HG02973 (cell line): Measurements from ENCODE around the gene NEURL1B.
A peak's percentile ranks its signal among the peaks of the same experiment; 100 is the strongest.
"Not testable (repeated sequence)": the region's sequence is repeated elsewhere in the genome, so short reads cannot be mapped to it uniquely, and the experiment has no call there.

Experiments used
- ATAC-seq: cut with Tn5 transposase; IDR thresholded peaks from one replicate; pipeline ENCODE4 v1.9.1; 2021; ENCODE audit warnings: moderate library complexity; ENCODE audit not compliant: unreplicated experiment

The NEURL1B gene

DNA sequence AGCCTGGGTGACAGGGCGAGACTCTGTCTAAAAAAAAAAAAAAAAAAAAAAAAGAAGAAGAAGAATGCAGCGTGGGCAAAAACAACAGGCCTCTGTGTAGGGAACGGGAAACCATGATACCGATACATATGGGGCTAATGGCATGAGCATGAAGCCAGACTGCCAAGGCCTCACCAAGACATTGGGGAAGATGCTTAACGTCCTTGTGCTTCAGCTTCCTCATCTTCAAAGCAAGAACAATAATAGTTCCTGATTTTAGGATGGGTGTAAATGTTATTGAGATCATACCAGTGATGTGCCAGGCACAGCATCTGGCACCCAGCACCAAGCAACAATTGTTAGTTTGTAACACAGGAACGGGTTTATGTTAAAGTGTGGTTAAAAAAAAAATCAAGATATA, 51.4 kb downstream of the NEURL1B start:
- no peak for ATAC-seq

DNA sequence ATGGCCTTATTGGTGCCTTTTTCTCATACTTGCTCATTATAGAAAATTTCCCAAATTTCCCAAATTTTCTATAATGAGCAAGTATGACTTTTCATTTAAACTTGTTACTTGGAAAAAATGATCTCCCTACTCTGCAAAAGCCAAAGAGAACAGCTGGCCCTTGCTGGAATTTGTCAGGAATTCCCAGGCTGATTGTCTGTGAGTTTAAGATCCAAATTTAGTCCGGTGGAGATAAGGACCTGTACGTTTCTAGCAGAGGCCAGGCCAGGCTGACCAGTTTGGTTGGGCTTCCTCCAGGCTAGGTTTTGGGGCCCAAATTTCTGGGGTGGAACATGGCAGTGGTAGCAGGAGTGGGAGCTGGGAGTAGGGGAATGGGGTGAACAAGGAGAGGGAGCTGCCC, 51.9 kb downstream of the NEURL1B start:
- ATAC-seq = no peak

DNA sequence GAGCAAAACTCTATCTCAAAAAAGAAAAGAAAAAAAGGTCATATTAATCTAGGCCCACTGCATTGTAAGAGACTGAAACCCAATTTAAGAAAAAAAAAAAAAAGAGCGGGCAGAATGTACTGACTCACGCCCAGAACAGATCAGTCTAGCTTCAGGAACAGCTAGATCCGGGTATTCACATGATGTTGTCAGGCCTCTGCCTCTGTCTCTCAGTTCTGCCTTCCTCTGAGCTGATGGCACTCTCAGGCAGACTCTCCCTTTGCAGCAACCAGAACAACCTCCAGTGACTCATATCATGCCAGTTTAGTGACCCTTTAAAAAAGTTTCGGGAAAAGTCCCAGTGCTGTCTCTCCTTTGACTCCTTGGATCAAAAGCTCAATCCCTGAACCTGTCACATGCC, 53.0 kb downstream of the NEURL1B start:
- ATAC-seq = no peak

DNA sequence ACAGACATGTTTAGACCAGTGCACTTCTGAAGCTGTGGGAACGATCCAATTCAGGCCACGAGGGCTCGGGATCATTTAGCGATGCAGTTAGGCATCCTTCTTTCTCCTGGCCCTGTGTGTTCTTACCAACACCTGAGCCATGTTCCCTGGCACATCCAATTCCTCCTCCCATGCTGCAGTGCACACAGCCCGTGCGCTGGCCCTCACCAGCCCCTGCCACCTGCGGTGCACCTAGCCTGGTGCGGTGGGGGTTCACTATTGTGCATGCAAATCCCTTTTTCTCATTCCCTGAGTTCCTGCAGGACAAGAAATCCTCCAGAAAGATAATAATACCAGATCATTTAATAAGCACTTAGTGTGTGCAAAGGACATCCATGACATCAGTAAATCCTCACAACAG, 53.5 kb downstream of the NEURL1B start:
- ATAC-seq = no peak

DNA sequence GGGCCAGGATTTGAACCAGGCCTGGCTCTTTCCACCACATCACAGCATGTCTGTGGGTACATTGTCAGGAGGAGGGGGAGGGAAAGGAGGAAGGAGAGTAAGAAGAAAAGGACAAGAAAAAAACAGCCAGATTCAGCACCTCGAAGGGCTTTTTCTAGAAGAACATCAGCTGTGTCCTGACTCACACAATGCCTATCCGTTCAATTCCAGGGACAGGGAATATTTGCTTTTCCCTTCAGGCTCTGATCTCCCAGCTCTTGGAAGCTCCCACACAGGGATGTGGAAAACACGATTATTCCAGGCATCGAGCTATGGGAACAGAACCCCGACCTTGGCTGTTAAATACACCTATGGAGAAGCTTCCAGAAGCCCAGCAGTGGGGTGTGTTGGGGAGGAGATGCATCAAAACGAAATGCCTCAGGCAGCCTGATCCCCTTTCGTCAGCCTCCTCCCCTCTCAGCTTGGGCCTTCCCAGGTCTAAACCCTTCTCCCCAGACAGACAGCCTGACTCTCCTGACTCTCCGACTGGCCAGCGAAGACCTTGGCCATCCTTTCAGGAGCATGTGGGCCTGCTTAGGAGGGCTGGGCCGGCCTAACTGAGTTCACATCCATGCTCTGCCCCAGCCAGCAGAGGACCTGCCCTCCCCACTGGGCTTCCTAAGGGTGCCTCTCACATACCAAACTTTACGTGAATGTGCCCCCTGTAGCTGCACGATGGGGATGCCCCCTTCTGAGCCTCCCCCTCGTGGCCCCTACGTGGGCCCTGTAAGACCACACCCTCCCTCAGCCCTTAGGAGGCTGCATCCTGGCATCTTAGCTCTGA, 54.4 kb downstream of the NEURL1B start:
- no peak for ATAC-seq

DNA sequence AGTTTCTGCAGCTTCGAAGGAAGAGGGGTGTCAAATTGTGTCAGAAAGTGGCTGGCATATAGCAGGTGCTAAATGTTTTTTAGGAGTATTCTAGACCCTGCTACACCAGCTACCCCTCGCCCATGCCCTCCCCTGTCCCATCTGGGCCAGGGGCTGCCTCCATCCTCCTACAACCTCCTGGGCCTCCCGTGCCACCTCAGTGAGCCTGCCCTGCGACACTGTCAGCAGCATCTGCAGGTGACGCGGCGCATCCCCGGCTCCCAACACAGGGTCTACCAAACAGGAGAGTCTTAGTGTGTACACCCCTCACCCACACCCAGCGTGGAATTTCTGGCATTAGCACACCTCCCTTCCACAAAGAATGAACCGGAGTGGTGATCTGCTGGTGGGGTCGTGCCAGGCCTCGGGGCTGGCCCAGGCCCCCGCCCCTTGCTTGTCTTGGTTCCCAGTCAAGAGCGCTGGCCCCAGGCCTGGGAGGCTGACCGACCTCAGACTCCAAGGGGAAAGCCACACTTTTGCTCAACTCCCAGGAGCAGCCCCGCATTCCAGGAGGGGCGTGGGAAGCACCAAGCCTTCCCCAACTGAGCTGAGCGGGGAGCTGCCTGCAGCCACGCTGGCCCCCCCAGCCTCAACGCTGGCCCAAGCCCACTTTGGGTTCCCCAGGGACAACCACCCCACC, 55.2 kb downstream of the NEURL1B start:
- no peak for ATAC-seq

DNA sequence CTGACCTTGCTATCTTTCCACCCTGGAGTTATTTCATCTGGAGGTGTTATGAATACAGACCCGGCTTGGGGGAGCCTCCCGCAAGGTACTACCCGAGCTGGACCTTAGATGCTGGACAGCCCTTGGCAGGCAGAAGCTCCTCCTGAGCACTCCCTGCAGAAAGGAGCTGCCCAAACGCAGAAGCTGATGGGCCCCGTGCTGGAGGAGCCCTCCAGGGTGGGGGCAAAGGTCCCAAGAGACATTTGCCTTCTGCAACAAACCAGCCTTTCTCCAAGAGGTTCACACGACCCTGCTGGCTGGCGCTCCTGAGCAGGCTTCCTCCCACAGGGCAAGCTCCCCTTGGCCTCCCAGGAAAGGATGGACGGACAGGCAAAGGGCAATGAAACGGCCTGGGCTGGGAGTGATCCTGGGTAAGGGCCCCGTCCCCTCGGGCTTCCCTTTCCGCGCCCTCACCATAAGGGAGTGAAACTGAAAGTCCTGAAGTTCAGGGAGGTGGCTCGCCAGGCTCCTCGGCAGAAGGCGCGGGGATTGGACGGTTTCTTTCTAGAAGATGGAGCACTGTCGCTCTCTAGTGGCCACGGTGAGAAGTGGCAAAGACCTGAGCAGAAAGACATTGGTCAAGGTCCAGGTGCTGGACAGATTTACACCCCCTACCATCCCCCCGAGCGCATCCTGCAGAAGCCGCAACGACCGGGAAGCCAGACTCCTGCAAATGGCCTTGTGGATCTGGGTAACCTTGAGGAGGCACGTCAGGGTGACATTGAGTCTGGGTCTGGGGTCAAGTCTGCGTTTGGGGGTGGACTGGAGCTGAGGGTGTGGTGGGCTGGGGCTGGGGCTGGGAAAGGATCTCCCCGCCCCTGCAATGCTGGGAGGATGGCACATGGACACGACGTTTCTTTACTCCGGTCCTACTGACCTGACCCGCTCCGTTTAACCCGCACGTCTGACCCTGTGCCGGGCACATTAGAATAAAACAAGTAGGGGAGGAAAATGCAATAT, 56.4 kb downstream of the NEURL1B start:
- peak; percentile 70 for ATAC-seq

DNA sequence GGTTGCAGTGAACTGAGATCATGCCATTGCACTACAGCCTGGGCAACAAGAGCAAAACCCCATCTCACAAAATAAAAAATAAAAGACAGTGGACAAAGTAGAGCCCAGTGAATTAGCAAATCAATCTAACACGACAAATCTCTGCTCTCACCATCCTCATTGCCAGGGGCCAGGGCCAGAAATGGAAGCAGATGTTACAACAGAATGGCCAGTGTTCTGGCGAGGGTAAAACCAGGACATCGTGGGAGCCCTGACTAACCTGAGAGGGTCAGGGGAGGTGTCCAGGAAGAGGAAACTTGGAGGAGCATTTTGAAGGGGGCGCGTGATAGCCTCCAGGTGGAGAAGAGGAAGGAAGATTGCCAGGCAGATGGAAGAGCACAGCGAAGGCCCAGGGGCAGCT, 58.4 kb downstream of the NEURL1B start:
- ATAC-seq = no peak

DNA sequence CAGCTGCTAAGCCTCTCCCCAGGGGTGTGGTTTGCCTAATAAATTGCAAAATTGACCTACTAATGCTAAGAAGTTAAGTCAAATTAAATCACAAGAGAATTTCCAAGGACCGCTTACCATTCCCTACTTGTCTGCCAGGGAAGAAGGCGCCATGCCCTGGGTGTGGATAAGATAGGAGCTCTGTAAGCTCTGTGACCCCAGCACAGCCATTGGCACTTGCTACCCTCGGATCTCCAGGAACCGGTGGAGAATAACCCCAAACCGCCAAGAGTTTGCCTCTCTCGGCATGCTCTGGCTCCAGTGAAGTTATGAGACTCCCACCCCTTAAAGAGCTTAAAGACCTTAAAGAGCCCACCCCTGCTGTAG, 58.9 kb downstream of the NEURL1B start:
- no peak for ATAC-seq

DNA sequence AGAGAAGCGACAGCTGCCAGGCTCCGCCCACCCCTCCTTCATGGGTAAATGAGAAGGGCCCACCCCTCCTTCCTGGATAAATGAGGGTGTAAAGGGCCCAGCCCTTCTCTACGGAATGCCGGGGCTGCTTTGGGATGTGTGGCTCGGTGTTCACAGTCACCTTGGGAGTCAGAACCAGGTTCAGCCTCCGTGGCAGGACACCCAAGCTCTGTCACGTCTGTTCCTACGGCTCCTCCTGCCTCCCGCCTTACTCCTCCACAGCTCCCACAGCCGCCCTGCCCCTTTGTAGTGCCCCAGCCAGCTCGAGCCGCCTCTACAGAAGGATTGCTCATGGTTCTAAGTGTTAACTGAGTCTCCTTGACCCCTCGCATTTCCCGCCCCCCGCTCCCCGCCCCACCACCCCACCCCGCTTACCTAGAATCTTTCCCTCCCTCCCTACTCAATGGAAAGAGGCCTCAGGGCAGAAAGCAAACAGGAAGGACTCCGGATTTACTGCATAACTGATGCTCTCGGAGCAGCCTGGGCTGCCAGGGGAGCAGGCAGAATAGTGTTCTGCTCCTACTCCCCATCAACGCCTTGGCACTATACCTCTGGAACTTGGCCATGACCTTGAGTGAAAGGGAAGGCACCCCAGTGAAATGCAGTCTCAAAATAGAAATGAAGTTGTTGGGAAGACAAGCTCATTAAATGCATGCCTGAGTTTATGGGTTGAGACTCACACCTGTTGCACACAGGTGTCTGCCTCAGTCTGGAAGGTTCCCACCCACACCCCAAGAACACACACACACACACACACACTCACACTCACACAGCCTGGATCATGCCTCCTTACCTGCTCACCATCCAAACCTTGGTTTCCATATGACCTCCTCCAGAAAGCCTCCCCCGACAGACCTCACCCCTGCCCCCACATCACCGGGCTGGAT, 59.6 kb downstream of the NEURL1B start:
- no peak for ATAC-seq

DNA sequence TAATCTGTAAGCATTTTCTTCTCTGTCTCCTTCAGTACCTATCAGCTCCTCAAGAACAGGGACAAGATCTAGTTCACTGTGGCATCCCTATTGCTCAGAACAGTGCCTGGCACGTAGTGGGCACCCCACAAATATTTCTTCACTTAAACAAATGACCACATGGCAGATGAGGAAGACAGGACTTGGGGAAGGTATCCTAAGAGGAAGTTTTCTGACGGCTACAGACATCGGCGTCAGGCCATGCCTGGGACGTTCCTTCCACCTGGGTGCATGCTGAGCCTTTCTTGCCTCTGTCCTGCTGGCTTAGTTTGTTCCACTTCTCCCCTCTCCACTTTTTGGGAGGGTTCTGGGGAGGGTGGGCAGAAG, 60.2 kb downstream of the NEURL1B start:
- ATAC-seq = no peak

DNA sequence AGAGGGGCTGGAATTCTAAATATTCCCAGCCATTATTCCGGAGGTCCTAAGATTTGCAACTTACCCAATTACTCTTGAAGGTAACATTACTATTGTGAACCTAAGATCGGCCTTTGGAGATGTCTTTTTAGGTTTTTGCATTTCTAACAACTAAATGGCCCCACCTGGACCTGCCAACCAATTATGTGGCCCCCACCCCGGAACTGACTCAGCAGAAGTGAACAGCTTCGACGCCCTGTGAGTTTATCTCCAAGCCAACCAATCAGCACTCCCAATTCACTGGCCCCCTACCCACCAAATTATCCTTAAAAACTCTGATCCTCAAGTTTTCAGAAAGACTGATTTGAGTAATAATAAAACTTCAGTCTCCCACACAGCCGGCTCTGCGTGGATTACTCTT, 62.9 kb downstream of the NEURL1B start:
- ATAC-seq = no peak

DNA sequence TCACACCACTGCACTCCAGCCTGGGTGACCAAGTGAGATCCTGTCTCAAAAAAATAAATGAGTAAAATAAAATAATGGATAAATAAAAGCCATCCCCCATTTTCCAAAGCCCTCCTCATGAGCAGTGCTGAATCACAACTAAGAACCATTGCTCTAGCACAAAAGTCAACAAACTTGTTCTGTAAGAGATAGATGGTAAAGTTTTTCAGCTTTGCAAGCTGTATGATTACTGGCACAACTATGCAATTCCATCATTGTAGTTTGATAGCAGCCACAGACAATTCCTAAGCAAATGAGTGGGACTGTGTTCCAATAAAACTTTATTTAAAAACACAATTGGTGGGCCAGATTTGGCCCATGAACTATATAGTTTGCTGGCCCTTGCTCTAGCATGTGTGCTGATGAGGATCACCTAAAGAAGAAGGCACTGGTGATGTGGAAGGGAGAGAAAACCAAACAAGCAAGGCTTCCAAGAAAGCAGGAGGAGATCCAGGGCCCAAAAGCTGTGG, 64.6 kb downstream of the NEURL1B start:
- ATAC-seq = no peak

DNA sequence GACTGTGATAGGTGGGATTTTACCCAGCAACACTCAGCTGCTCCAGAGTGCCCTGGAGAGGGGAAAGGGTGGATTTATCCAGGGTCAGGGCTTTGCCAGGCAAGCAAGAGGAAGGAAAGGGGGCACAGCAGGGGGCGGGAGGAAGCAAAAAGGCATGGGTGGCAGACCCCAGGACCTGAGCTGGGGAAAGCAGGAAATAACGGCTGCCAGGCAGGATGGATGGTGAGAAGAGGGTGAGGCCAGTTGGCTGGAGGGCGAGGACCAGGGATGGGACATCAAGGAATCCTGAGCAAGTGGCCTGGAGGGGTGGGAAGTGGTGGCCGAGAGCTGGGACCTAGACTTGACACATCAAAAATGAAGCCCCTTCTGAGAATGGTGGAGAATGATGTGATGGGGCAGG, 65.7 kb downstream of the NEURL1B start:
- ATAC-seq = no peak

DNA sequence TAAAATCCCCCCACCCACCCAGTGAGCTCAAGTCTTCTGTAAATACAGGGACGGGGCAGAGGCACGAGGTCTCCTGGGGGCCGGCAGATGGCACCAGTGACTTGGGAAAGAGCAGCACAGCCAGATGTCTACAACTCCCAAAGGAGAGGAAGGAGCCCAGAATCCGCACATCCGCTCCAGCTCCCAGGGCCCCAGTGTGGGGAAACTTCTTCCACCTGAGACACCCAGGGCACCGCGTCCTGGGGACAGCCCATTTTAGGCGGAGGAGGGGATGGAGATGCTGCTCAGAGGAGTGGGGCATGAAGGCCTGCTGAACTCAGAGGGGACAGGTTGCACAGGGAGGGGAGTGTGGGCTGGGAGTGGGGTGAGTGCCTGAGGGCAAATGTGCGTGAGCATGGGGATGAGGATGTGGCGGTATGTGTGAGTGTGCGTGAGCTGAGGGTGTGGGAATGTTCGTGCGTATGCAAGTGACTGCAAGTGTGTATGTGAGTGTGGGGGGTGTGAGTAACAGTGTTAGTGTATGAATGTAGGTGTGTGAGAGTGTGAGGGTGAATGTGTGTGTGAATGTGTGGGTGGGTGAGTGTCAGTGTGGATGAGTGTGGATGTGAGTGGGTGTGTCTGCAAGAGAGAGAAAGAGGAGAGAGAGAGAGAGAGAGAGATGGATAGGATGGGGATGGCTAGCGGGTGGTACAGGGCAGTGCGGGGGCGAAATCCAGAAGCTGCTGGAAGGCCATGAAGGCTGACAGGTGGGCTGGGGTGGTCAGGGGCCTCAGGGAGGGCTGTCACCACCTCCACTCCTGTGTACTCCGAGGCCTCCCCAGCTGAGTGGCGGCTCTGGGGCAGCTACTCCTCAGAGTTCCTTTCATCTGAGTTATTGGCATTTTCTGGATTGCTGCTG, 66.5 kb downstream of the NEURL1B start:
- no peak for ATAC-seq

DNA sequence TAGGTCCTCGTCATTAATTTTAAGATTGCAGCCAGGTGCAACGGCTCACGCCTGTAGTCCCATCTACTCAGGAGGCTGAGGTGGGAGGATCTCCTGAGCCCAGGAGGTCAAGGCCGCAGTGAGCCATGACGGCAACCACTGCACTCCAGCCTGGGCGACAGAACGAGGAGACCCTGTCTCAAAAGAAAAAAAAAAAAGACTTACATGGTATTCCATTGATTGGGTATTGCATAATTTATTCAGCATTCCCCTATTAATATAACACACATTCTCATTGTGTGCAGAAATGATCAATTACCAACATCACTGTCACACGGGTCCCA, 67.1 kb downstream of the NEURL1B start:
- no peak for ATAC-seq

DNA sequence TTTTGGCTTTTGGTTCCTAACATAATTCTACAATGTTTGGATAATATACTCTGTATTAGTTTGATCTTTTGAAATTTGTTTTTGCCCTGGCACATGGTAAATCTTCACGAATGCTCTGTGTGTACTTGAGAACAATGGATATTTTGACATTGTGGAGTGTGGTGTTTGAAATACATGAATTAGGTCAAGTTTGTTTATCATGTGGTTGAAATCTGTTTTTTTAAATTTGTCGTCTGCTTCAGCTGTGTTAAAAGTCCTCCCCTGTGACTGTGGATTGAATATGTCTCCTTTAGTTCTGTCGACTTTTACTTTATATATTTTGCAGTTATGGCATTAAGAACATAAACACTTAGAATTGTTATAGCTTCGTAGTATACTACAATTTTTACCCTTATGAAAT, 69.6 kb downstream of the NEURL1B start:
- ATAC-seq = no peak

DNA sequence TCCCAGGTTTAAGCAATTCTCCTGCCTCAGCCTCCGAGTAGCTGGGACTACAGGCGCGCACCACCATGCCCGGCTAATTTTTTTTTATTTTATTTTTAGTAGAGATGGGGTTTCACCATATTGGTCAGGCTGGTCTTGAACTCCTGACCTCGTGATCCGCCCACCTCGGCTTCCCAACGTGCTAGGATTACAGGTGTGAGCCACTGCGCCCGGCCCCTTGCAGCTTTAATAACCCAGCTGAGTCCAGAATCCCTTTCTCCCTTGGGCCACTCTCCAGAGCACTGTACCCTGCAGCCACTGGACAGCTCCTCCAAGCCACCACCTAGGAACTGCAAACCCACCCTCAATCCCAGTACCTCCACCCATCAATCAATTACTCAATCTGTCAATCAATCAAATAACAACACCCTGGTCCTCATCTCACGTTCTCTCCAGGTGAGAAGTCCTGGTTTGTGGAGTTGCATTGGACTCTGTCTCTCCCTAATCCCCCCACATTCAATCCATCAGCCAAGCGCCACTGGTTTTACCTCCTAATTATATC, 70.3 kb downstream of the NEURL1B start:
- ATAC-seq = not testable (repeated sequence)

DNA sequence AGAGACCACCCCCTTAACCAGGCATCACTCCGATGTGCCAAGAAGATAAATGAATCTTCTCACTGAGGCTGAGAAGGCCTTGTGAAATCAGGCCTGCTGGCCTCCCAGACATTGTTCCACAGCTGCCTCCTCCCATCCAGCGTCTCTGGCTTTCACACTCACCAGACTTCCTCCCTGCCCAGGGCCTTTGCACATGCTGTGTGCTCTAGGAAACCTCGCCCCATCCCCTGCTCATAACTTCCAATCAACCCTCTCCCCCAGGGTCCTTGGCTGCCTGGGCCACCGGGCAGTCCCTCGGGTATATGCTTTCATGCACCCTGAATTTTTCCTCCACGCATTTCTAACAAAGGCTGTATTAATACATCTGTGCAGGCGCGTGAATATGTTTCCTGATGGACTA, 71.5 kb downstream of the NEURL1B start:
- no peak for ATAC-seq
